BJ (cell line): ENCODE measurements around the gene COMMD9. TPM values are rescaled to one million over a fixed set of nuclear protein-coding genes. Genes with fewer than 3 reads are reported as not detected.

Experiments
- CTCF ChIA-PET: fragments of 350-600 bp; formaldehyde crosslinking; extraction: SDS; loops from one replicate; lab custom pipeline; 2021; ENCODE audit warnings: antibody characterized with exemption, inconsistent platforms; lab: Yijun Ruan, JAX
- POLR2A ChIA-PET: fragments of 300-600 bp; sonication (Branson Sonifier 250); formaldehyde crosslinking; extraction: SDS; loops from one replicate; lab custom pipeline; 2021; ENCODE audit warnings: antibody characterized with exemption; lab: Charles Lee
- DNase-seq: peaks from one replicate; pipeline ENCODE4 v3.0.0-alpha.2; 2011; ENCODE audit warnings: low read depth
- H3K27me3 ChIP-seq: 2 replicates; pipeline ENCODE4 v1.6.0; 2011; ENCODE audit warnings: low read length; ENCODE audit not compliant: control insufficient read depth, insufficient read depth
- H3K36me3 ChIP-seq: 2 replicates; pipeline ENCODE4 v1.5.1; 2011; ENCODE audit warnings: low read length; ENCODE audit not compliant: control insufficient read depth, insufficient read depth
- H3K4me3 ChIP-seq: 2 replicates; pipeline ENCODE4 v1.5.1; 2011; ENCODE audit warnings: low read depth, mild to moderate bottlenecking, control low read depth, low read length
- CTCF ChIP-seq: IDR thresholded peaks from 2 replicates; pipeline ENCODE4 v1.5.1; 2011; ENCODE audit warnings: low read depth, mild to moderate bottlenecking, control low read depth, inconsistent platforms, low read length, moderate library complexity; ENCODE audit not compliant: insufficient read depth
- polyA plus RNA-seq: library from polyadenylated mRNA; depleted of rRNA; stranded (reverse); fragments of >200 nt; gene quantifications from 2 replicates; pipeline ENCODE4 v1.2.3, GENCODE V29; 2011

Gene COMMD9
- polyA plus RNA-seq, 1 experiment, result 89.9 TPM

GRCh38 chr11:36229091-36229705 is 60.0 kb downstream of the COMMD9 start:
- no peak overlapping the region for H3K4me3 ChIP-seq
- ChIA-PET POLR2A (no interaction called here), CTCF (no interaction called here)
- no peaks in the 10 kb centered on the region for H3K36me3 ChIP-seq
- no peak for DNase-seq
- TF ChIP-seq CTCF, result no peak
- no peaks in the 10 kb centered on the region for H3K27me3 ChIP-seq

GRCh38 chr11:36228689-36229088 is 60.5 kb downstream of the COMMD9 start:
- Histone ChIP-seq H3K27me3 (no peaks in the 10 kb centered on the region), H3K4me3 (no peak overlapping the region), H3K36me3 (no peaks in the 10 kb centered on the region)
- ChIA-PET POLR2A (no interaction called here), CTCF (no interaction called here)
- DNase-seq, result no peak
- no peak for TF ChIP-seq CTCF

- Histone ChIP-seq H3K27me3 (no peaks in the 10 kb centered on the region), H3K4me3 (no peak overlapping the region), H3K36me3 (no peaks in the 10 kb centered on the region)
- ChIA-PET CTCF (no interaction called here), POLR2A (no interaction called here)
- no peak for DNase-seq
- no peak for TF ChIP-seq CTCF
These were observed 62.2 kb downstream of the COMMD9 start for GRCh38 chr11:36227044-36227443.

GRCh38 chr11:36224209-36224882 is 64.9 kb downstream of the COMMD9 start:
- CTCF ChIA-PET, result interaction anchor here (1.0 kb wide), 1 partner anchor 33 kb away, joined by 3 read pairs; no protein-coding TSS in a partner anchor

More at GRCh38 chr11:36224209-36224882, 64.9 kb downstream of the COMMD9 start:
- no peaks in the 10 kb centered on the region for H3K36me3 ChIP-seq
- no peak for TF ChIP-seq CTCF
- POLR2A ChIA-PET, result no interaction called here
- no peak for DNase-seq
- no peaks in the 10 kb centered on the region for H3K27me3 ChIP-seq
- H3K4me3 ChIP-seq, result no peak overlapping the region
